ENCODE data around the gene S100A4.

Gene S100A4

DNA sequence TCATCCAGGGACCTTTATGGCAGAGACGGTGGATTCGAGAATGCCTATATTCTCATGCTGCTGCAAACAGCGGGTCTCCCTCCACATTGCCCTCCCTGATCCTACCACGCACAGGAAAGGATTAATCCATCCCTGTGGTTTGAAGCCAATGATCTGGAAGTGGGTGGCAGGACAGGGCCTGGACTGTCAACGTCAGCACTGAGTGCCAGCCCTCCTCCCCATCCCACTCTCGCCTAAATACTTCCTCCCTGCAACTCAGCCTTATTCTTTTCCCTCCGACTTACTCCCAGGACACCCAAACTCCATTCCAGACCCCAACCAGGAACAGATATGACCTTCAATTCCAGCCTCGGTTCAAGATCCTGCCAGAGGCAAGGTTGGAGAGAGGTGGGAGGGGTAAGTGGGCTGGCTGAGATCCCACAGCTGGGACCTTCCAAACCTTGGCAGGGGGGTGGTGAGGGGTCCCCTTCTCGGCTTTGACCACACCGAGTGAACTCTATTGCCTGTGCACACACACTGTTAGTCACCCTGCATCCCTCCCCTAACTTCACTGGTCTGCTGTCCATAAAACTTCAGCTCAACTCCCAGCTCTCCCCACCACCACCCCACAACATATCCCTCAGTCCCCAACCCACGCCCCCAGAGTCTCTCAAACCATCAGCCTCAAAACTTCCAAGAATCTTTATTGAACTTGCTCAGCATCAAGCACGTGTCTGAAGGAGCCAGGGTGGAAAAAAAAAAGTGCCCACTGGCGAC lies 2.5 kb downstream of the S100A4 start:
- H3K27me3 ChIP-seq (ENCODE audit: insufficient read depth, low read depth): no peaks in the 10 kb centered on the region
- TF ChIP-seq, protein P1, sequence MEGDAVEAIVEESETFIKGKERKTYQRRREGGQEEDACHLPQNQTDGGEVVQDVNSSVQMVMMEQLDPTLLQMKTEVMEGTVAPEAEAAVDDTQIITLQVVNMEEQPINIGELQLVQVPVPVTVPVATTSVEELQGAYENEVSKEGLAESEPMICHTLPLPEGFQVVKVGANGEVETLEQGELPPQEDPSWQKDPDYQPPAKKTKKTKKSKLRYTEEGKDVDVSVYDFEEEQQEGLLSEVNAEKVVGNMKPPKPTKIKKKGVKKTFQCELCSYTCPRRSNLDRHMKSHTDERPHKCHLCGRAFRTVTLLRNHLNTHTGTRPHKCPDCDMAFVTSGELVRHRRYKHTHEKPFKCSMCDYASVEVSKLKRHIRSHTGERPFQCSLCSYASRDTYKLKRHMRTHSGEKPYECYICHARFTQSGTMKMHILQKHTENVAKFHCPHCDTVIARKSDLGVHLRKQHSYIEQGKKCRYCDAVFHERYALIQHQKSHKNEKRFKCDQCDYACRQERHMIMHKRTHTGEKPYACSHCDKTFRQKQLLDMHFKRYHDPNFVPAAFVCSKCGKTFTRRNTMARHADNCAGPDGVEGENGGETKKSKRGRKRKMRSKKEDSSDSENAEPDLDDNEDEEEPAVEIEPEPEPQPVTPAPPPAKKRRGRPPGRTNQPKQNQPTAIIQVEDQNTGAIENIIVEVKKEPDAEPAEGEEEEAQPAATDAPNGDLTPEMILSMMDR (conservative IDR thresholded peaks at IDR 0.05; ENCODE audit: low read depth, low read length): no peak
- H4K20me1 ChIP-seq (ENCODE audit: insufficient read depth): no peaks in the 10 kb centered on the region
- H3K27ac ChIP-seq: no peak overlapping the region
- no peak overlapping the region for H2AFZ ChIP-seq (ENCODE audit: low read depth)
- H3K4me1 ChIP-seq (ENCODE audit: low read depth, poor library complexity, severe bottlenecking): peaks cover 28% of the 10 kb centered on the region
- no peak overlapping the region for H3K4me2 ChIP-seq
- no peak overlapping the region for H3K4me3 ChIP-seq (IDR thresholded peaks at IDR 0.05; ENCODE audit: insufficient read depth, low read depth, low read length)
- no peaks in the 10 kb centered on the region for H3K79me2 ChIP-seq (ENCODE audit: insufficient read depth, low read depth)
- no peaks in the 10 kb centered on the region for H3K36me3 ChIP-seq (ENCODE audit: insufficient read depth)
- H3K9ac ChIP-seq: no peak overlapping the region

DNA sequence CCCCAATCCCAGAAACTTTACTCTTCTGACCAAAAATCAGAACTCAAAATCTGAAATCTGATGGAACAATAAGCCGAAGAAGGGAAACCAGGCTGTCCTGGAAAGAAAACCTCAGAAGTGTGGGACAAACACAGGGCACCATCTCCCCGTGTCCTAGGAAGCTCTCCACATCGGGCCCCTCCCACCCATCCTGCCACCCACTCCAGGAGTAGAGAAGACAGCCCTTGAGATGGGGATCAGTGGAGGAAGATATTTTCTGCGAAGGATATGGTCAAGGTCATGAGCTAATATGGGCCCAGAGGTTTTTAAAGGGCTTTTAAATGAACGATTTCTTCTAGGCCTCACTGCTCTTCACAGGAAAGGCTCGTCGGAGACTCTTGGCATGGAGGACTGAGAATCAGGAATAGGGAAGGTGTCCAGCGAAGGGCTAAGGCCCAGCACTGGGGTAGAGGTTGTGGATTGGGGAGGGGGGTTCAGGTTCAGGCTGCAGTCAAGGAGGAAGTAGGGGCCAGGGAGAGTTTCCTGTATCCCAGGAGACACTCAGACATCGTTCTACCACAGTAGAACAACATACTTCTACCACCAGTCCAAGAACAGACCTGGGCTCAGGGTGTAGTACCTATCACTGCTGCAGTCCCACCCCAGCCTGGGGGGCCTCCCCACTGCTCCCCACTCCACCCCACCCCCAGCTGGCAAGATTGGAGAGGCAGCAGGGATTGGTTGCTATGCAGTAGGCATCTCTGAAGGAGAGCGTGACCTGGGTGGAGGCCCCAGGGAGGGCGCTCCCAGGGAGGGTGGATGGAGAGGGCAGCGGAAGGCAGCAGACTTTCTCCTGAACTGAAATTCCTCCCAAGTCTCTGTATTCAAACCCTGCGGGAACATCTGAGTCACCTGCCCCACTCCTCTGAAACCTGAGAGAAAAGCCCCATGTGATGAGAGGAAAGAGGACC lies 3.7 kb downstream of the S100A4 start:
- Histone ChIP-seq H3K27me3 (ENCODE audit: insufficient read depth, low read depth) (no peaks in the 10 kb centered on the region), H4K20me1 (ENCODE audit: insufficient read depth) (no peaks in the 10 kb centered on the region), H3K36me3 (ENCODE audit: insufficient read depth) (no peaks in the 10 kb centered on the region), H3K4me2 (no peak overlapping the region), H3K27ac (no peak overlapping the region), H2AFZ (ENCODE audit: low read depth) (no peak overlapping the region), H3K79me2 (ENCODE audit: insufficient read depth, low read depth) (no peaks in the 10 kb centered on the region), H3K4me3 (IDR thresholded peaks at IDR 0.05; ENCODE audit: insufficient read depth, low read depth, low read length) (no peak overlapping the region), H3K9ac (no peak overlapping the region), H3K4me1 (ENCODE audit: low read depth, poor library complexity, severe bottlenecking) (peaks cover 30% of the 10 kb centered on the region)
- TF ChIP-seq, protein P1 (conservative IDR thresholded peaks at IDR 0.05; ENCODE audit: low read depth, low read length): no peak

DNA sequence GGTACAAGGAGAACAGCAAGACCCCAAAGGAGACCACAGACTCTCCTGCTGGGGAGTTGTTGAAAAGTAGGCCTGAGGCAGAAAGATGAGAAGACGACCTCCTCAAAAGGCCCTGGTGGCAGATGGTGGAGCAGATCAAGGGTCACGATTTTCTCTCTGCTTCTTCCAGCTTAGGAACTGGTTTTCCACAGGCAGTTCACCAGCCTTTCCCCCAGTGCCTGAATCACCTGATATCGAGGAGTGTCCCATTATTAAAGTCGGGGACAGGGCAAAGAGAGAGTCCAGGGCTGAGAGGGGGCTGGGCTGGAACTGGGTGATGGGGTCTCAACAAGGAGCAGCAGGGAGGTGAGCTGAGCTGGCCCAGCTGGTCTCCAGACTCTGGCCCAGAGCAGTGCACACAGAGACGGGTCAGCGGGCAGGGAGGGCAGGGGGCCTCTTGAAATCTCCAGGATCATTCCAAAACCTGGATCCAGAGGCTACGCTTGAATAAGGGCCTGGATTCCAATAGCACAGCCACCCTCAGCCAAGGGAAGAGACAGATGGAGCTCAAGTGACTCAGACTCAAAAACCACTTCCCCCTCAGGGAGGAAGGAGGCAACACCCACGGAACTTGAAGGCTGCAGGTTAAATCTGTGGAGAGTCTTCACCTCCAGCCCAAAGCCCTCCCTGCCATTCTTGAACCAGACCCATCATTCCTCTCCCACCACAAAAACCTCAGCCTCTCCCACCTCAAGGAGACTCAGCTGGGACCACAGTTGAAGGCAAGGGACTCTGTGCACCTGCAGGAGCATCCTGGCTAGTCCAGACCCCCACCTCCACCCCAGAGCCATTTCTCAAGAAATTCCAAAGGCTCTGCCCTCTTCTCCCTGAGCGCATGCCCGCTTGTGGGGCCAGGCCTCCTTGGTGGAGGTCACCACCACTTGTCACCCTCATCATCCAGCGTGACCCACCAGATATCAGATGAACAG lies 4.9 kb downstream of the S100A4 start, which contains the start of gene S100A5:
Gene S100A5 (minus strand): TSS at position 541 of the 968 bp plus-strand sequence. CDS start 743 bp downstream, outside the sequence.
- H4K20me1 ChIP-seq (ENCODE audit: insufficient read depth): no peaks in the 10 kb centered on the region
- no peaks in the 10 kb centered on the region for H3K79me2 ChIP-seq (ENCODE audit: insufficient read depth, low read depth)
- TF ChIP-seq, protein P1 (conservative IDR thresholded peaks at IDR 0.05; ENCODE audit: low read depth, low read length): no peak
- no peak within 1 kb of the TSS for H3K27ac ChIP-seq
- H3K4me2 ChIP-seq: no peak within 1 kb of the TSS
- H3K36me3 ChIP-seq (ENCODE audit: insufficient read depth): no peaks in the 10 kb centered on the region
- H2AFZ ChIP-seq (ENCODE audit: low read depth): no peak within 1 kb of the TSS
- no peak within 1 kb of the TSS for H3K9ac ChIP-seq
- no peaks in the 10 kb centered on the region for H3K27me3 ChIP-seq (ENCODE audit: insufficient read depth, low read depth)
- no peak within 1 kb of the TSS for H3K4me3 ChIP-seq (IDR thresholded peaks at IDR 0.05; ENCODE audit: insufficient read depth, low read depth, low read length)
- H3K4me1 ChIP-seq (ENCODE audit: low read depth, poor library complexity, severe bottlenecking): peaks cover 29% of the 10 kb centered on the region

Data from KMS-11 (cell line).